Measurements from ENCODE around the gene ZNF710. TPM values are rescaled to one million over a fixed set of nuclear protein-coding genes. Genes with fewer than 3 reads are reported as not detected.

Gene ZNF710
- total RNA-seq, 4 donors from 2014 or later, result 8.9 to 17.2 (median 11.5) TPM

- no peak overlapping the region for H3K4me3 ChIP-seq (replicated peaks in 1 of 3)
- intact Hi-C loops (cut with DNase I), result no loop called here
- peaks cover 0 to 14% of the 10 kb centered on the region in 2 donors for H3K4me1 ChIP-seq
- TF ChIP-seq CTCF (IDR thresholded peaks at IDR 0.05) (no peak), POLR2A (IDR thresholded peaks at IDR 0.05) (no peak)
- H3K36me3 ChIP-seq, result no peaks in the 10 kb centered on the region
- DNase-seq, result no peak
- no peak overlapping the region for H3K27ac ChIP-seq
- no peaks in the 10 kb centered on the region for H3K9me3 ChIP-seq
- WGBS, 2 donors, result 96 to 97% methylated on average over 8 of the region's 8 CpGs
- H3K27me3 ChIP-seq, result no peaks in the 10 kb centered on the region
Observed at GRCh38 chr15:90015749-90016148, 14.6 kb downstream of the ZNF710 start.

GRCh38 chr15:90016721-90017120, 15.6 kb downstream of the ZNF710 start:
- Histone ChIP-seq H3K9me3 (no peaks in the 10 kb centered on the region), H3K27me3 (no peaks in the 10 kb centered on the region), H3K27ac (no peak overlapping the region), H3K4me1 (peaks cover 0 to 14% of the 10 kb centered on the region in 2 donors), H3K4me3 (replicated peaks in 1 of 3) (no peak overlapping the region), H3K36me3 (no peaks in the 10 kb centered on the region)
- intact Hi-C loops (cut with DNase I), result no loop called here
- TF ChIP-seq POLR2A (IDR thresholded peaks at IDR 0.05) (no peak), CTCF (IDR thresholded peaks at IDR 0.05) (no peak)
- 31 to 53% methylated on average over 4 of the region's 4 CpGs for WGBS, 2 donors
- DNase-seq, result no peak

- Histone ChIP-seq H3K4me3 (replicated peaks in 1 of 3) (no peak overlapping the region), H3K27ac (no peak overlapping the region), H3K9me3 (no peaks in the 10 kb centered on the region), H3K36me3 (no peaks in the 10 kb centered on the region), H3K27me3 (no peaks in the 10 kb centered on the region), H3K4me1 (peaks cover 0 to 14% of the 10 kb centered on the region in 2 donors)
- no peak for DNase-seq
- 93 to 96% methylated on average over 17 of the region's 17 CpGs for WGBS, 2 donors
- TF ChIP-seq CTCF (IDR thresholded peaks at IDR 0.05) (no peak), POLR2A (IDR thresholded peaks at IDR 0.05) (no peak)
- intact Hi-C loops (cut with DNase I), result no loop called here
Observed at GRCh38 chr15:90018216-90018831, 17.2 kb downstream of the ZNF710 start.

GRCh38 chr15:90019611-90020010, 18.5 kb downstream of the ZNF710 start:
- WGBS, 2 donors, result 75 to 78% methylated on average over 8 of the region's 8 CpGs
- Histone ChIP-seq H3K27me3 (no peaks in the 10 kb centered on the region), H3K27ac (peak overlapping the region in 2 of 3 donors; percentile 22 to 82), H3K9me3 (no peaks in the 10 kb centered on the region), H3K36me3 (no peaks in the 10 kb centered on the region), H3K4me1 (peaks cover 0 to 14% of the 10 kb centered on the region in 2 donors), H3K4me3 (replicated peaks in 1 of 3) (no peak overlapping the region)
- intact Hi-C loops (cut with DNase I), result no loop called here
- no peak for DNase-seq
- TF ChIP-seq POLR2A (IDR thresholded peaks at IDR 0.05) (no peak), CTCF (IDR thresholded peaks at IDR 0.05) (no peak)

- 68 to 73% methylated on average over 18 of the region's 18 CpGs for WGBS, 2 donors
Observed at GRCh38 chr15:90020021-90020735, 19.1 kb downstream of the ZNF710 start.

More at GRCh38 chr15:90020021-90020735, 19.1 kb downstream of the ZNF710 start:
- Histone ChIP-seq H3K36me3 (no peaks in the 10 kb centered on the region), H3K4me1 (peaks cover 0 to 16% of the 10 kb centered on the region in 2 donors), H3K4me3 (replicated peaks in 1 of 3) (no peak overlapping the region), H3K27ac (peak overlapping the region; percentile 22 to 82 (median 37)), H3K27me3 (no peaks in the 10 kb centered on the region), H3K9me3 (no peaks in the 10 kb centered on the region)
- TF ChIP-seq CTCF (IDR thresholded peaks at IDR 0.05), result no peak
- TF ChIP-seq POLR2A (IDR thresholded peaks at IDR 0.05), result no peak
- intact Hi-C loops (cut with DNase I), result no loop called here
- DNase-seq, result no peak
